GM12878 (cell line): ENCODE measurements around the gene DNMT3A. TPM values are rescaled to one million over a fixed set of nuclear protein-coding genes. Genes with fewer than 3 reads are reported as not detected.

ENCODE experiments used
- CHD4 ChIP-seq: fragments of 200-600 bp; sonication (generic); IDR thresholded peaks from 2 replicates; pipeline ENCODE4 v1.6.1; 2016; ENCODE audit warnings: mild to moderate bottlenecking
- ESRRA ChIP-seq: IDR thresholded peaks from 2 replicates; pipeline ENCODE4 v1.6.1; 2012; ENCODE audit warnings: mild to moderate bottlenecking, low read length, improper control_type of control experiment
- MTA3 ChIP-seq: IDR thresholded peaks from 2 replicates; pipeline ENCODE4 v1.6.1; 2012; ENCODE audit warnings: low read length, inconsistent platforms, borderline replicate concordance
- SP1 ChIP-seq: IDR thresholded peaks from one replicate; pipeline ENCODE4 v1.6.1; 2011; ENCODE audit warnings: low read depth, low read length
- ZNF384 ChIP-seq: IDR thresholded peaks from 2 replicates; pipeline ENCODE4 v1.6.1; 2012; ENCODE audit warnings: low read depth, mild to moderate bottlenecking, low read length, improper control_type of control experiment, borderline replicate concordance
- polyA plus RNA-seq, 11 experiments: library from polyadenylated mRNA; depleted of rRNA in 4 of 11; unstranded in 6 of 11; stranded (reverse) in 5 of 11; fragments of >200 nt; fragmentation: Nextera tagmentation in 4 of 11; fragmentation: Illumina TruSeq in 1 of 11; extraction: Ambion mirVana in 4 of 11; extraction: Trizol in 1 of 11; gene quantifications; 1 replicate in 1 of 11; 2 replicates in 10 of 11; pipeline versions ENCODE4 v1.2.1 to v1.2.3, GENCODE V29; 2011 to 2016; ENCODE audit warnings: inconsistent platforms in 2 of 11, missing spikeins in 2 of 11, low read depth in 1 of 11
- total RNA-seq, 4 experiments: library from RNA; depleted of rRNA in 3 of 4; stranded (reverse); fragments of >200 nt in 3 of 4; fragmentation: Illumina TruSeq in 1 of 4; extraction: Trizol in 1 of 4; gene quantifications; 2 replicates each; pipeline versions ENCODE4 v1.2.1 to v1.2.3, GENCODE V29; 2013 to 2021
- TF ChIP-seq, protein P1 (sequence below): fragments of 450-650 bp; IDR thresholded peaks from 2 replicates; pipeline ENCODE4 v1.6.1; 2018; ENCODE audit warnings: mild to moderate bottlenecking, low read depth, moderate library complexity; ENCODE audit not compliant: partially characterized antibody
- TF ChIP-seq, protein P2 (sequence below): fragments of 450-650 bp; conservative IDR thresholded peaks from 2 replicates; pipeline ENCODE4 v1.6.1; 2017; ENCODE audit warnings: mild to moderate bottlenecking, moderate library complexity
- TF ChIP-seq, protein P3 (sequence below), 3 experiments: IDR thresholded peaks in 2 of 3; conservative IDR thresholded peaks in 1 of 3; 2 replicates each; pipeline ENCODE4 v1.5.1; 2011; ENCODE audit warnings: low read depth in 3 of 3, low read length in 3 of 3, mild to moderate bottlenecking in 3 of 3, control low read depth in 2 of 3, moderate library complexity in 2 of 3, inconsistent platforms in 1 of 3, mixed read lengths in 1 of 3; ENCODE audit not compliant: control insufficient read depth in 2 of 3, insufficient read depth in 1 of 3; ENCODE audit errors: extremely low read depth in 1 of 3

The DNMT3A gene
- total and polyA plus RNA-seq, 10 of the 15 experiments (the other 5 are each of a cell fraction or from before 2014, with no cell fraction given): 7.4 to 51.6 (median 17.4) TPM

DNA sequence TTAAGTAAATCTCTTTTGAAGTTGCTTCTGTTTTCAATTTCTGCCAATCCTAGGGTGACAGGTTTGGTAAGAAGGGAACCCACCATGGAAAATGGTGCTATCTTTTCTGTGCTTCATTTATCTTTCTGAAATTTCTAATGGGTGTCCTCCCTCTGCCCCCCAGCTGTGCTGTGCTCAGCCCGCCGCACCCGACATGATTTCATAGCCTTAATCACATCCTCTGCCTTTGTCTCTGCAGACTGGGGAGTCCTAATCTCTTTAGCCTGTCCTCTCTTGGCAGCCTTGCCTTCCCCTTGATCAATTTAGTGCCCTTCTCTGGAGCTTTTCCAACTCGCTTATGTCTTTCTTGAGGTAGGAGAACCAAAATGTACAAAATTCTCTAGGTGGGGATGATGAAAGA lies 49.3 kb downstream of the DNMT3A start (continued):
- TF ChIP-seq, protein P1, sequence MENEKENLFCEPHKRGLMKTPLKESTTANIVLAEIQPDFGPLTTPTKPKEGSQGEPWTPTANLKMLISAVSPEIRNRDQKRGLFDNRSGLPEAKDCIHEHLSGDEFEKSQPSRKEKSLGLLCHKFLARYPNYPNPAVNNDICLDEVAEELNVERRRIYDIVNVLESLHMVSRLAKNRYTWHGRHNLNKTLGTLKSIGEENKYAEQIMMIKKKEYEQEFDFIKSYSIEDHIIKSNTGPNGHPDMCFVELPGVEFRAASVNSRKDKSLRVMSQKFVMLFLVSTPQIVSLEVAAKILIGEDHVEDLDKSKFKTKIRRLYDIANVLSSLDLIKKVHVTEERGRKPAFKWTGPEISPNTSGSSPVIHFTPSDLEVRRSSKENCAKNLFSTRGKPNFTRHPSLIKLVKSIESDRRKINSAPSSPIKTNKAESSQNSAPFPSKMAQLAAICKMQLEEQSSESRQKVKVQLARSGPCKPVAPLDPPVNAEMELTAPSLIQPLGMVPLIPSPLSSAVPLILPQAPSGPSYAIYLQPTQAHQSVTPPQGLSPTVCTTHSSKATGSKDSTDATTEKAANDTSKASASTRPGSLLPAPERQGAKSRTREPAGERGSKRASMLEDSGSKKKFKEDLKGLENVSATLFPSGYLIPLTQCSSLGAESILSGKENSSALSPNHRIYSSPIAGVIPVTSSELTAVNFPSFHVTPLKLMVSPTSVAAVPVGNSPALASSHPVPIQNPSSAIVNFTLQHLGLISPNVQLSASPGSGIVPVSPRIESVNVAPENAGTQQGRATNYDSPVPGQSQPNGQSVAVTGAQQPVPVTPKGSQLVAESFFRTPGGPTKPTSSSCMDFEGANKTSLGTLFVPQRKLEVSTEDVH: no peak
- TF ChIP-seq SP1 (no peak), ZNF384 (no peak), MTA3 (no peak), ESRRA (no peak), CHD4 (no peak)
- TF ChIP-seq, protein P2, sequence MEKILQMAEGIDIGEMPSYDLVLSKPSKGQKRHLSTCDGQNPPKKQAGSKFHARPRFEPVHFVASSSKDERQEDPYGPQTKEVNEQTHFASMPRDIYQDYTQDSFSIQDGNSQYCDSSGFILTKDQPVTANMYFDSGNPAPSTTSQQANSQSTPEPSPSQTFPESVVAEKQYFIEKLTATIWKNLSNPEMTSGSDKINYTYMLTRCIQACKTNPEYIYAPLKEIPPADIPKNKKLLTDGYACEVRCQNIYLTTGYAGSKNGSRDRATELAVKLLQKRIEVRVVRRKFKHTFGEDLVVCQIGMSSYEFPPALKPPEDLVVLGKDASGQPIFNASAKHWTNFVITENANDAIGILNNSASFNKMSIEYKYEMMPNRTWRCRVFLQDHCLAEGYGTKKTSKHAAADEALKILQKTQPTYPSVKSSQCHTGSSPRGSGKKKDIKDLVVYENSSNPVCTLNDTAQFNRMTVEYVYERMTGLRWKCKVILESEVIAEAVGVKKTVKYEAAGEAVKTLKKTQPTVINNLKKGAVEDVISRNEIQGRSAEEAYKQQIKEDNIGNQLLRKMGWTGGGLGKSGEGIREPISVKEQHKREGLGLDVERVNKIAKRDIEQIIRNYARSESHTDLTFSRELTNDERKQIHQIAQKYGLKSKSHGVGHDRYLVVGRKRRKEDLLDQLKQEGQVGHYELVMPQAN: no peak
- TF ChIP-seq, protein P3, sequence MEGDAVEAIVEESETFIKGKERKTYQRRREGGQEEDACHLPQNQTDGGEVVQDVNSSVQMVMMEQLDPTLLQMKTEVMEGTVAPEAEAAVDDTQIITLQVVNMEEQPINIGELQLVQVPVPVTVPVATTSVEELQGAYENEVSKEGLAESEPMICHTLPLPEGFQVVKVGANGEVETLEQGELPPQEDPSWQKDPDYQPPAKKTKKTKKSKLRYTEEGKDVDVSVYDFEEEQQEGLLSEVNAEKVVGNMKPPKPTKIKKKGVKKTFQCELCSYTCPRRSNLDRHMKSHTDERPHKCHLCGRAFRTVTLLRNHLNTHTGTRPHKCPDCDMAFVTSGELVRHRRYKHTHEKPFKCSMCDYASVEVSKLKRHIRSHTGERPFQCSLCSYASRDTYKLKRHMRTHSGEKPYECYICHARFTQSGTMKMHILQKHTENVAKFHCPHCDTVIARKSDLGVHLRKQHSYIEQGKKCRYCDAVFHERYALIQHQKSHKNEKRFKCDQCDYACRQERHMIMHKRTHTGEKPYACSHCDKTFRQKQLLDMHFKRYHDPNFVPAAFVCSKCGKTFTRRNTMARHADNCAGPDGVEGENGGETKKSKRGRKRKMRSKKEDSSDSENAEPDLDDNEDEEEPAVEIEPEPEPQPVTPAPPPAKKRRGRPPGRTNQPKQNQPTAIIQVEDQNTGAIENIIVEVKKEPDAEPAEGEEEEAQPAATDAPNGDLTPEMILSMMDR (IDR thresholded peaks at IDR 0.05 in 2 of 3, conservative IDR thresholded peaks at IDR 0.05 in 1 of 3; ENCODE audit: control insufficient read depth in 2 of 3, extremely low read depth in 1 of 3, insufficient read depth in 1 of 3, low read depth in 3 of 3, low read length in 3 of 3): no peak
- TF ChIP-seq, all 136 proteins: peak for 0
